HEK293 (cell line): ENCODE results near the gene NDUFV1.
"Not testable (repeated sequence)": the region's sequence is repeated elsewhere in the genome, so short reads cannot be mapped to it uniquely, and the experiment has no call there.

Source experiments
- CTCF ChIA-PET: fragments of 350-600 bp; formaldehyde crosslinking; extraction: SDS; loops from one replicate; lab custom pipeline; 2021; ENCODE audit warnings: antibody characterized with exemption; lab: Yijun Ruan, JAX
- POLR2A ChIA-PET: fragments of 300-600 bp; formaldehyde crosslinking; extraction: SDS; loops from one replicate; lab custom pipeline; 2020; ENCODE audit warnings: antibody characterized with exemption, inconsistent platforms; lab: Yijun Ruan, JAX
- H3K27ac ChIP-seq: fragments of 200-500 bp; sonication (Bioruptor generic); 2 replicates; pipeline ENCODE4 v1.5.1; 2014; ENCODE audit warnings: low read depth, low read length, control low read depth, inconsistent platforms; ENCODE audit errors: extremely low read depth
- H3K36me3 ChIP-seq, 2 experiments: fragments of 200-500 bp in 1 of 2; sonication (Bioruptor generic) in 1 of 2; 1 replicate in 1 of 2; 2 replicates in 1 of 2; pipeline ENCODE4 v1.5.1; 2014 to 2017; ENCODE audit warnings: inconsistent platforms in 2 of 2, low read length in 2 of 2; ENCODE audit not compliant: control insufficient read depth in 2 of 2, insufficient read depth in 1 of 2
- H3K4me1 ChIP-seq: fragments of 200-500 bp; sonication (Bioruptor generic); 2 replicates; pipeline ENCODE4 v1.5.1; 2014; ENCODE audit warnings: mild to moderate bottlenecking, low read length, inconsistent platforms; ENCODE audit not compliant: control insufficient read depth, insufficient read depth
- H3K4me3 ChIP-seq: 2 replicates; pipeline ENCODE4 v1.5.1; 2011; ENCODE audit warnings: low read depth, mild to moderate bottlenecking, control low read depth, low read length, moderate library complexity
- H3K9me3 ChIP-seq: fragments of 200-500 bp; sonication (Bioruptor generic); 2 replicates; pipeline ENCODE4 v1.5.1; 2014; ENCODE audit warnings: low read depth, low read length, inconsistent platforms; ENCODE audit not compliant: control insufficient read depth, insufficient read depth
- HOXA7 ChIP-seq: sonication (generic); formaldehyde crosslinking; IDR thresholded peaks from 2 replicates; pipeline ENCODE4 v1.8.1; 2022; ENCODE audit warnings: missing genetic modification reagents, borderline replicate concordance
- HOXC10 ChIP-seq: sonication (generic); formaldehyde crosslinking; IDR thresholded peaks from 2 replicates; pipeline ENCODE4 v1.8.1; 2023; ENCODE audit warnings: mild to moderate bottlenecking, missing genetic modification reagents
- SALL2 ChIP-seq: fragments of 450-650 bp; formaldehyde crosslinking; IDR thresholded peaks from 2 replicates; pipeline ENCODE4 v1.5.0; 2017; ENCODE audit warnings: missing biosample characterization, mild to moderate bottlenecking, missing genetic modification characterization, borderline replicate concordance
- ZBTB17 ChIP-seq: fragments of 450-650 bp; formaldehyde crosslinking; IDR thresholded peaks from 2 replicates; pipeline ENCODE4 v1.5.1; 2016; ENCODE audit warnings: missing biosample characterization, missing genetic modification characterization
- ZEB2 ChIP-seq: fragments of 450-650 bp; formaldehyde crosslinking; IDR thresholded peaks from 2 replicates; pipeline ENCODE4 v1.5.1; 2016; ENCODE audit warnings: missing biosample characterization, missing genetic modification characterization
- ZNF132 ChIP-seq: fragments of 450-650 bp; formaldehyde crosslinking; IDR thresholded peaks from 2 replicates; pipeline ENCODE4 v1.5.1; 2017; ENCODE audit warnings: missing biosample characterization, missing genetic modification characterization, borderline replicate concordance
- ZNF157 ChIP-seq: fragments of 450-650 bp; formaldehyde crosslinking; IDR thresholded peaks from 2 replicates; pipeline ENCODE4 v1.5.1; 2016; ENCODE audit warnings: missing biosample characterization, missing genetic modification characterization
- ZNF2 ChIP-seq: fragments of 450-650 bp; formaldehyde crosslinking; IDR thresholded peaks from 2 replicates; pipeline ENCODE4 v1.5.1; 2016; ENCODE audit warnings: missing biosample characterization, missing genetic modification characterization
- ZNF311 ChIP-seq: fragments of 450-650 bp; formaldehyde crosslinking; IDR thresholded peaks from 2 replicates; pipeline ENCODE4 v1.5.1; 2017; ENCODE audit warnings: missing biosample characterization, missing genetic modification characterization, borderline replicate concordance
- ZNF529 ChIP-seq: fragments of 450-650 bp; formaldehyde crosslinking; IDR thresholded peaks from 2 replicates; pipeline ENCODE4 v1.5.1; 2017; ENCODE audit warnings: missing genetic modification characterization, missing biosample characterization; ENCODE audit not compliant: insufficient replicate concordance
- ZNF558 ChIP-seq: fragments of 450-650 bp; formaldehyde crosslinking; IDR thresholded peaks from 2 replicates; pipeline ENCODE4 v1.5.1; 2016; ENCODE audit warnings: missing biosample characterization, missing genetic modification characterization
- ZNF585B ChIP-seq: fragments of 450-650 bp; formaldehyde crosslinking; IDR thresholded peaks from 2 replicates; pipeline ENCODE4 v1.5.1; 2016; ENCODE audit warnings: missing biosample characterization, missing genetic modification characterization
- ZNF621 ChIP-seq: fragments of 450-650 bp; formaldehyde crosslinking; IDR thresholded peaks from 2 replicates; pipeline ENCODE4 v1.5.1; 2017; ENCODE audit warnings: missing biosample characterization, missing genetic modification characterization
- ZNF768 ChIP-seq: fragments of 450-650 bp; formaldehyde crosslinking; IDR thresholded peaks from 2 replicates; pipeline ENCODE4 v1.5.1; 2018; ENCODE audit warnings: missing biosample characterization, mild to moderate bottlenecking, missing genetic modification characterization
- ZNF791 ChIP-seq: fragments of 450-650 bp; formaldehyde crosslinking; IDR thresholded peaks from 2 replicates; pipeline ENCODE4 v1.5.1; 2016; ENCODE audit warnings: missing biosample characterization, missing genetic modification characterization
- TF ChIP-seq, protein P1 (sequence below): fragments of 450-650 bp; formaldehyde crosslinking; IDR thresholded peaks from 2 replicates; pipeline ENCODE4 v1.5.1; 2016; ENCODE audit warnings: missing biosample characterization, missing genetic modification characterization
- TF ChIP-seq, protein P2 (sequence below): fragments of 450-650 bp; formaldehyde crosslinking; IDR thresholded peaks from 2 replicates; pipeline ENCODE4 v1.5.1; 2016; ENCODE audit warnings: missing biosample characterization, missing genetic modification characterization
- TF ChIP-seq, protein P3 (sequence below): fragments of 450-650 bp; formaldehyde crosslinking; IDR thresholded peaks from 2 replicates; pipeline ENCODE4 v1.5.1; 2016; ENCODE audit warnings: missing biosample characterization, missing genetic modification characterization, low read depth

The NDUFV1 gene

DNA sequence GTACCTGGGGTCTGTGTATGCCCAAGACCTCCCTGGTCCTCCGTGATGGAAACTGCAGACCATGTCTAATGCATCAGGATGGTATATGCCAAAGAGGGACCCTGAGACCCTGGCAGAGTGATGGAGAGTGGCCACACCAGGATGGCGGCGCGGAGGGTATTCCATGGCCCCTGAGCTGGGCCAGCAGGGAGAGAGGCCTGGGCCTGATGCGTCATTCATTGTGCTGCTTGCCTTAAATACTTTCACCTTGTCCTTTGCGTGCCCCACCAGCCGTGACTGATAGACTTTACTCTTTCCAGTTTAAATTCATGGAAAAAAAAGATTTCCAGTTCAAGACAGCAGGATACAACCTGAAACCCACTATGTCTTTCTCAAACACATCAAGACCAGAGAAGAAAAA lies 5.6 kb upstream of the NDUFV1 start (continued):
- TF ChIP-seq, protein P1, sequence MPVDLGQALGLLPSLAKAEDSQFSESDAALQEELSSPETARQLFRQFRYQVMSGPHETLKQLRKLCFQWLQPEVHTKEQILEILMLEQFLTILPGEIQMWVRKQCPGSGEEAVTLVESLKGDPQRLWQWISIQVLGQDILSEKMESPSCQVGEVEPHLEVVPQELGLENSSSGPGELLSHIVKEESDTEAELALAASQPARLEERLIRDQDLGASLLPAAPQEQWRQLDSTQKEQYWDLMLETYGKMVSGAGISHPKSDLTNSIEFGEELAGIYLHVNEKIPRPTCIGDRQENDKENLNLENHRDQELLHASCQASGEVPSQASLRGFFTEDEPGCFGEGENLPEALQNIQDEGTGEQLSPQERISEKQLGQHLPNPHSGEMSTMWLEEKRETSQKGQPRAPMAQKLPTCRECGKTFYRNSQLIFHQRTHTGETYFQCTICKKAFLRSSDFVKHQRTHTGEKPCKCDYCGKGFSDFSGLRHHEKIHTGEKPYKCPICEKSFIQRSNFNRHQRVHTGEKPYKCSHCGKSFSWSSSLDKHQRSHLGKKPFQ (tag by site-specific recombination): no peak
- TF ChIP-seq, protein P2, sequence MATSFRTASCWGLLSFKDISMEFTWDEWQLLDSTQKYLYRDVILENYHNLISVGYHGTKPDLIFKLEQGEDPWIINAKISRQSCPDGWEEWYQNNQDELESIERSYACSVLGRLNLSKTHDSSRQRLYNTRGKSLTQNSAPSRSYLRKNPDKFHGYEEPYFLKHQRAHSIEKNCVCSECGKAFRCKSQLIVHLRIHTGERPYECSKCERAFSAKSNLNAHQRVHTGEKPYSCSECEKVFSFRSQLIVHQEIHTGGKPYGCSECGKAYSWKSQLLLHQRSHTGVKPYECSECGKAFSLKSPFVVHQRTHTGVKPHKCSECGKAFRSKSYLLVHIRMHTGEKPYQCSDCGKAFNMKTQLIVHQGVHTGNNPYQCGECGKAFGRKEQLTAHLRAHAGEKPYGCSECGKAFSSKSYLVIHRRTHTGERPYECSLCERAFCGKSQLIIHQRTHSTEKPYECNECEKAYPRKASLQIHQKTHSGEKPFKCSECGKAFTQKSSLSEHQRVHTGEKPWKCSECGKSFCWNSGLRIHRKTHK: no peak
- TF ChIP-seq ZNF311 (tag by site-specific recombination): no peak

DNA sequence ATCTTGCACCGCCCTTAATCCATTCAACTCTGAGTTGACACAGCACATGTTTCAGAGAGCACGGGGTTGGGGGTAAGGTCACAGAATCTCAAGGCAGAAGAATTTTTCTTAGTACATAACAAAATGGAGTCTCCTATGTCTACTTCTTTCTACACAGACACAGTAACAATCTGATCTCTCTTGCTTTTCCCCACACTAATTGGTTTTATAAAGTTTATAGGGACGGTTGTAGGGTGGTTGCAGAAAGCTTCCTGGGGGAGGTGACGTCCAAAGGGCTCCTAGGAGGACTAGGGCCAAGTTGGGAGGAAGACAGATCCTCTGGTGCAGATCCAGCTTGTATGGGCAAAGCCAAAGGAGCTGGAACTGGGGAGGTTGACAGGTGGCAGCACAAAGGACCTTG lies 2.6 kb upstream of the NDUFV1 start:
- CTCF ChIA-PET: interaction anchor here (0.8 to 0.9 kb wide), 2 partner anchors 9 to 31 kb away, joined by 3 to 5 read pairs; no protein-coding TSS in a partner anchor
- POLR2A ChIA-PET, H3K4me3 ChIP-seq, H3K4me1 ChIP-seq, H3K9me3 ChIP-seq, H3K27ac ChIP-seq: not testable (repeated sequence)
- H3K36me3 ChIP-seq: peaks cover 0 to 10% of the 10 kb centered on the region in 2 experiments; a peak in 1 of 3 replicates

DNA sequence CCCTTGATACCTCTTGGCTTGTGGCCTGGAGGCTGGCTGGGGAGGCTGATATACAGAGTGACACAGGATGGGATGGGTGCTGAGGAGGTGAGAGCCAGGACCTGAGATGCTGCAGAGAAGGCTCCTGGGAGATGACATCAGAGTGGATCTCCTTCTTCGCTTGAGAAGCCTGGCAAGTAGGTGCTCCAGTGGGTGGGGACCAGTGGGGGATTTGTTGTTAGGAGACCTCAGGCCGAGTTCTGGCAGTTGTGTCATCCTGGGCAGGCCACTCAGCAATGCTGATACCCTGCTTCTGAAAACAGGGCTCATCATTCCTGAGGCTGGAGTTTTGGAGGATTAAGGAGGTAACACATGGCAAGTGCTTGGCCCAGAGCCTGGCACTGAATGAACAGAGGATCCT lies 1.9 kb upstream of the NDUFV1 start:
- CTCF ChIA-PET: interaction anchor here (0.8 to 0.9 kb wide), 2 partner anchors 9 to 32 kb away, joined by 3 to 5 read pairs; no protein-coding TSS in a partner anchor
- H3K9me3 ChIP-seq: no peaks in the 10 kb centered on the region
- POLR2A ChIA-PET: no interaction called here
- no peak overlapping the region for H3K4me3 ChIP-seq
- H3K27ac ChIP-seq: no peak overlapping the region
- peaks cover 0 to 16% of the 10 kb centered on the region in 2 experiments; a peak in 1 of 3 replicates for H3K36me3 ChIP-seq
- 0 out of 2 replicates have a peak, but pooled peaks have one; percentile 15 for TF ChIP-seq ZBTB17 (tag by site-specific recombination)
- TF ChIP-seq, protein P3, sequence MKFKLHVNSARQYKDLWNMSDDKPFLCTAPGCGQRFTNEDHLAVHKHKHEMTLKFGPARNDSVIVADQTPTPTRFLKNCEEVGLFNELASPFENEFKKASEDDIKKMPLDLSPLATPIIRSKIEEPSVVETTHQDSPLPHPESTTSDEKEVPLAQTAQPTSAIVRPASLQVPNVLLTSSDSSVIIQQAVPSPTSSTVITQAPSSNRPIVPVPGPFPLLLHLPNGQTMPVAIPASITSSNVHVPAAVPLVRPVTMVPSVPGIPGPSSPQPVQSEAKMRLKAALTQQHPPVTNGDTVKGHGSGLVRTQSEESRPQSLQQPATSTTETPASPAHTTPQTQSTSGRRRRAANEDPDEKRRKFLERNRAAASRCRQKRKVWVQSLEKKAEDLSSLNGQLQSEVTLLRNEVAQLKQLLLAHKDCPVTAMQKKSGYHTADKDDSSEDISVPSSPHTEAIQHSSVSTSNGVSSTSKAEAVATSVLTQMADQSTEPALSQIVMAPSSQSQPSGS: no peak
- H3K4me1 ChIP-seq: no peaks in the 10 kb centered on the region

DNA sequence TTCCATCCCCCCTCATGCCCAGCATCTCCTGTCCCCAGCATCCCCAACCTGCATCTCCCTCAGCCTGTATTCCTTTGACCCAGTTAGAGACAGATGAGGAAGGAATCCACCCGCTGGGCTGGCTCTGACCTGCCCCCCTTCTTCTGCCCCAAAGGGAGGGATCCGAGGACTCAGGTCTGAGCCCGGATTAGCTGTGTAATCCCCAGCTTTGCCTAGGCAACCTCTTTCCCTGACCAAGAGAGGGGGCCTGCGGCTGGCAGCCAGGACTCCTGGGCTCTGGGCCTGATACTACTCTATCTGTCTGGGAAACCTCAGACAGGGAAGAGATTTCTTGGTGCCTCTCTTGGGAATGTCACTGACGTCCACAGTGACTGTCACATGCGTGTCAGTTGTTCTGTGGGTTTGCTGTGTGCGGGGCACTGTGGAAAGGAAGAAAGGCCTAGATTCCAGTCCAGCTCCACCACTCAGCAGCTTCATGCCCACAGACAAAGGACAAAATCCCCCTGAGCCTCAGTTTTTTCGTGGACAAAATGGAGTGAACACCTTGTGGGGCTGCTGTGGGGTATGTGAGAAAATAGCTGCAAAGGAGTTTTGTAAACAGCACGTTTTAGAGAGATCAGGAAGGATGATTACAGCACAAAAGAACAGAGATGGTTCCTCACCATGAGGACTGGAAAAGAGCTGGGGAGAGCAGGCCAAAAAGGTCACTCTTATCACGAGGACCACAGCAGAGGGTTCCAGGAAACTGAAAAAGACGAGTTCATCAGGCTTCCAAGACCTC lies 1.3 kb upstream of the NDUFV1 start:
- TF ChIP-seq ZNF791 (tag by site-specific recombination): no peak
- no peak for TF ChIP-seq HOXA7 (CRISPR knock-in tag)
- TF ChIP-seq ZNF558 (tag by site-specific recombination): no peak
- peaks cover 0 to 21% of the 10 kb centered on the region in 2 experiments; a peak in 1 of 3 replicates for H3K36me3 ChIP-seq
- H3K9me3 ChIP-seq: no peaks in the 10 kb centered on the region
- H3K4me1 ChIP-seq: no peaks in the 10 kb centered on the region
- POLR2A ChIA-PET: interaction anchor here (0.6 kb wide), 1 partner anchor 34 kb away, joined by 3 read pairs; no protein-coding TSS in a partner anchor
- no peak overlapping the region for H3K27ac ChIP-seq
- CTCF ChIA-PET: no interaction called here
- H3K4me3 ChIP-seq: no peak overlapping the region

DNA sequence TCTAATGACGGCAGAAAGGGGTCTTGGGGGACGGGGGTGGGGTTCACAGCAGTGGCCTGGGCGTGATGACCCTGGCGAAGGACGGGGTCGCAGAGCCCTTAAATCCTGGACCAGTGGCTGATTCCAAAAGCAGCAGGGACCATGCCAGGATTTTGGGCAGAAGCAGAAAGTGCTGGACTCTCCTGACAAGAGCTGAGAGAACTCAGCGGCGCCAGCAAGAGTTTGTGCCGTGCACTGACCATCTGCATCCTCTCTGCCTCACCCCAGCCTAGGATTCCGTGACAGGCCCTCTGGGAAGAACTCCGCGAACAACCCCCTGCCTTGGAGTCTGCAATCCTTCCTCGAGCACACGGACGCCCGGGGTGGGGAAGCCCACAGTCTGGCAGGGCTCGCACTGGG lies 644 bp upstream of the NDUFV1 start:
- ChIA-PET POLR2A (interaction anchor here (0.6 kb wide), 1 partner anchor 34 kb away, joined by 3 read pairs; no protein-coding TSS in a partner anchor), CTCF (no interaction called here)
- H3K4me3 ChIP-seq: peak overlapping the region; percentile 96
- H3K27ac ChIP-seq: no peak overlapping the region
- H3K36me3 ChIP-seq: peaks cover 0 to 27% of the 10 kb centered on the region in 2 experiments; a peak in 1 of 3 replicates
- no peaks in the 10 kb centered on the region for H3K4me1 ChIP-seq
- H3K9me3 ChIP-seq: no peaks in the 10 kb centered on the region
- TF ChIP-seq ZNF621 (tag by site-specific recombination): no peak
- TF ChIP-seq ZEB2: no peak
- TF ChIP-seq ZNF2 (tag by site-specific recombination): no peak
- no peak for TF ChIP-seq SALL2 (tag by site-specific recombination)
- no peak for TF ChIP-seq ZNF529 (tag by site-specific recombination)
- no peak for TF ChIP-seq ZBTB17 (tag by site-specific recombination)
- no peak for TF ChIP-seq ZNF768 (tag by site-specific recombination)
- no peak for TF ChIP-seq ZNF132 (tag by site-specific recombination)
- no peak for TF ChIP-seq ZNF157 (tag by site-specific recombination)
- TF ChIP-seq ZNF585B (tag by site-specific recombination): no peak
- no peak for TF ChIP-seq HOXC10 (CRISPR knock-in tag)
